ENCODE measurements around the gene FATE1.
A peak's percentile ranks its signal among the peaks of the same experiment; 100 is the strongest.

DNA sequence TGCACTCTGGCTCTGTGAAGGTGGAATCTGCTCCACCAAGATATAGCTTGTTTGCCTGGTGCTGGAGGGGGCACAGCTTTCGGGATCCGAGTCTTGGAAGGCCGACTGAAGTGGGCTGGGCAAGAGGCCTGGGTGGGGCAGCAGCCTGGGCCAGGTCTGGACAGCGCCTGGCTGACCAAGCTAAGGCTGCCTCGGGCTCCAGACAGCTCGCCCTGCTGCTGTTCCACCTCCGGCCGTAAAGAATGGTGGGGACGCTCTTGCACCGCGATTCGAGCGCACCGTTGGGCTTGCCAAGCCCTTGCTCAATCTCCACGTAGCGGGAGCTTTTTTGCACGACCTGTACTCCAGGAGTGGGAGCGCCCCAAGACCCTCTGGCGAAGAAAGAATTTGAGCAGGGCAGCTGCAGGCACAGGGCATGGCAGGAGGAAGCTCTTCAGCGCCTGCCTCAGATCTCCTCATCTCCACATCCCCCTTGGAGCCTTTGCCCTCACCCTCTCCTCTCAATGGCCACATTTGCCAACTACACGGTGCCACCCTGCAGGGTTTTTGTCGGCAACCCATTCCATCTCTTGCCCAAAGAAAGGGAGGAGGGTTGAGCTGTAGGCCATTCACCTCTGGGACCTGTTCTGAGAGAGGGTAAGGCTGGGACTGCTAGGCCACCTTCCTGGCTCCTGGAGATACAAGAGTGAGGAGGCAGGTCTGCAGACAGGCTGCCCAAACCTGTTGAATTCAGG, 37.6 kb downstream of the FATE1 start:
- TF ChIP-seq, protein P1, sequence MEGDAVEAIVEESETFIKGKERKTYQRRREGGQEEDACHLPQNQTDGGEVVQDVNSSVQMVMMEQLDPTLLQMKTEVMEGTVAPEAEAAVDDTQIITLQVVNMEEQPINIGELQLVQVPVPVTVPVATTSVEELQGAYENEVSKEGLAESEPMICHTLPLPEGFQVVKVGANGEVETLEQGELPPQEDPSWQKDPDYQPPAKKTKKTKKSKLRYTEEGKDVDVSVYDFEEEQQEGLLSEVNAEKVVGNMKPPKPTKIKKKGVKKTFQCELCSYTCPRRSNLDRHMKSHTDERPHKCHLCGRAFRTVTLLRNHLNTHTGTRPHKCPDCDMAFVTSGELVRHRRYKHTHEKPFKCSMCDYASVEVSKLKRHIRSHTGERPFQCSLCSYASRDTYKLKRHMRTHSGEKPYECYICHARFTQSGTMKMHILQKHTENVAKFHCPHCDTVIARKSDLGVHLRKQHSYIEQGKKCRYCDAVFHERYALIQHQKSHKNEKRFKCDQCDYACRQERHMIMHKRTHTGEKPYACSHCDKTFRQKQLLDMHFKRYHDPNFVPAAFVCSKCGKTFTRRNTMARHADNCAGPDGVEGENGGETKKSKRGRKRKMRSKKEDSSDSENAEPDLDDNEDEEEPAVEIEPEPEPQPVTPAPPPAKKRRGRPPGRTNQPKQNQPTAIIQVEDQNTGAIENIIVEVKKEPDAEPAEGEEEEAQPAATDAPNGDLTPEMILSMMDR (IDR thresholded peaks at IDR 0.05): peak; percentile 11 to 80 (median 61)
- TF ChIP-seq EP300 (IDR thresholded peaks at IDR 0.05): no peak
- no peak for TF ChIP-seq POLR2A (IDR thresholded peaks at IDR 0.05)
